ENCODE data around the gene ATAD2B. TPM values are rescaled to one million over a fixed set of nuclear protein-coding genes. Genes with fewer than 3 reads are reported as not detected.

The ATAD2B gene
- total and polyA plus RNA-seq, 2 donors (not counting 1 experiment from before 2014, with no cell fraction given) = 3.6 to 11.4 TPM

GRCh38 chr2:23769364-23769763 lies 157.6 kb downstream of the ATAD2B start:
- Histone ChIP-seq H3K4me1 (ENCODE audit: control insufficient read depth, extremely low read depth, insufficient read depth, low read length) (no peaks in the 10 kb centered on the region), H3K27me3 (ENCODE audit: control insufficient read depth, insufficient read depth, low read length) (no peaks in the 10 kb centered on the region), H3K4me2 (ENCODE audit: extremely low read depth, insufficient read depth, low read length) (no peak overlapping the region), H3K4me3 (replicated peaks in 1 of 4; ENCODE audit: control extremely low read depth in 1 of 4, insufficient read depth in 1 of 4, low read depth in 3 of 4, low read length in 4 of 4) (no peak overlapping the region), H2AFZ (ENCODE audit: low read length) (no peak overlapping the region), H4K20me1 (ENCODE audit: control insufficient read depth, extremely low read depth, insufficient read depth, low read length) (no peaks in the 10 kb centered on the region), H3K27ac (ENCODE audit: insufficient read depth, low read length) (no peak overlapping the region), H3K79me2 (ENCODE audit: control insufficient read depth, insufficient read depth, low read length) (no peaks in the 10 kb centered on the region), H3K36me3 (ENCODE audit: control insufficient read depth, insufficient read depth, low read length) (no peaks in the 10 kb centered on the region), H3K9me3 (ENCODE audit: control insufficient read depth, insufficient read depth, low read depth, low read length) (no peaks in the 10 kb centered on the region), H3K9ac (ENCODE audit: insufficient read depth, low read length) (no peak overlapping the region)
- no peak for TF ChIP-seq EZH2 (IDR thresholded peaks at IDR 0.05; ENCODE audit: low read length, missing control alignments)
- TF ChIP-seq, protein P1, sequence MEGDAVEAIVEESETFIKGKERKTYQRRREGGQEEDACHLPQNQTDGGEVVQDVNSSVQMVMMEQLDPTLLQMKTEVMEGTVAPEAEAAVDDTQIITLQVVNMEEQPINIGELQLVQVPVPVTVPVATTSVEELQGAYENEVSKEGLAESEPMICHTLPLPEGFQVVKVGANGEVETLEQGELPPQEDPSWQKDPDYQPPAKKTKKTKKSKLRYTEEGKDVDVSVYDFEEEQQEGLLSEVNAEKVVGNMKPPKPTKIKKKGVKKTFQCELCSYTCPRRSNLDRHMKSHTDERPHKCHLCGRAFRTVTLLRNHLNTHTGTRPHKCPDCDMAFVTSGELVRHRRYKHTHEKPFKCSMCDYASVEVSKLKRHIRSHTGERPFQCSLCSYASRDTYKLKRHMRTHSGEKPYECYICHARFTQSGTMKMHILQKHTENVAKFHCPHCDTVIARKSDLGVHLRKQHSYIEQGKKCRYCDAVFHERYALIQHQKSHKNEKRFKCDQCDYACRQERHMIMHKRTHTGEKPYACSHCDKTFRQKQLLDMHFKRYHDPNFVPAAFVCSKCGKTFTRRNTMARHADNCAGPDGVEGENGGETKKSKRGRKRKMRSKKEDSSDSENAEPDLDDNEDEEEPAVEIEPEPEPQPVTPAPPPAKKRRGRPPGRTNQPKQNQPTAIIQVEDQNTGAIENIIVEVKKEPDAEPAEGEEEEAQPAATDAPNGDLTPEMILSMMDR (conservative IDR thresholded peaks at IDR 0.05 in 1 of 2, IDR thresholded peaks at IDR 0.05 in 1 of 2; ENCODE audit: low read depth in 1 of 2, low read length in 2 of 2) = no peak
- DNase-seq (ENCODE audit: low read depth in 2 of 2) = peak in 1 of 2 donors; percentile 8

- Histone ChIP-seq H3K27ac (ENCODE audit: insufficient read depth, low read length) (no peak overlapping the region), H2AFZ (ENCODE audit: low read length) (no peak overlapping the region), H3K4me3 (replicated peaks in 1 of 4; ENCODE audit: control extremely low read depth in 1 of 4, insufficient read depth in 1 of 4, low read depth in 3 of 4, low read length in 4 of 4) (no peak overlapping the region), H3K36me3 (ENCODE audit: control insufficient read depth, insufficient read depth, low read length) (no peaks in the 10 kb centered on the region), H3K9me3 (ENCODE audit: control insufficient read depth, insufficient read depth, low read depth, low read length) (no peaks in the 10 kb centered on the region), H3K9ac (ENCODE audit: insufficient read depth, low read length) (no peak overlapping the region), H3K4me2 (ENCODE audit: extremely low read depth, insufficient read depth, low read length) (no peak overlapping the region), H4K20me1 (ENCODE audit: control insufficient read depth, extremely low read depth, insufficient read depth, low read length) (no peaks in the 10 kb centered on the region), H3K27me3 (ENCODE audit: control insufficient read depth, insufficient read depth, low read length) (no peaks in the 10 kb centered on the region), H3K4me1 (ENCODE audit: control insufficient read depth, extremely low read depth, insufficient read depth, low read length) (no peaks in the 10 kb centered on the region), H3K79me2 (ENCODE audit: control insufficient read depth, insufficient read depth, low read length) (no peaks in the 10 kb centered on the region)
- TF ChIP-seq, protein P1 (conservative IDR thresholded peaks at IDR 0.05 in 1 of 2, IDR thresholded peaks at IDR 0.05 in 1 of 2; ENCODE audit: low read depth in 1 of 2, low read length in 2 of 2) = no peak
- no peak for TF ChIP-seq EZH2 (IDR thresholded peaks at IDR 0.05; ENCODE audit: low read length, missing control alignments)
- DNase-seq (ENCODE audit: low read depth in 2 of 2) = peak in 1 of 2 donors; percentile 44
These were observed 158.9 kb downstream of the ATAD2B start for GRCh38 chr2:23767876-23768621.

GRCh38 chr2:23762141-23762540 lies 164.8 kb downstream of the ATAD2B start:
- no peaks in the 10 kb centered on the region for H3K27me3 ChIP-seq (ENCODE audit: control insufficient read depth, insufficient read depth, low read length)
- H3K9ac ChIP-seq (ENCODE audit: insufficient read depth, low read length) = no peak overlapping the region
- no peak for TF ChIP-seq EZH2 (IDR thresholded peaks at IDR 0.05; ENCODE audit: low read length, missing control alignments)
- TF ChIP-seq, protein P1 (conservative IDR thresholded peaks at IDR 0.05 in 1 of 2, IDR thresholded peaks at IDR 0.05 in 1 of 2; ENCODE audit: low read depth in 1 of 2, low read length in 2 of 2) = no peak

More at GRCh38 chr2:23762141-23762540, 164.8 kb downstream of the ATAD2B start:
- Histone ChIP-seq H3K4me2 (ENCODE audit: extremely low read depth, insufficient read depth, low read length) (no peak overlapping the region), H3K79me2 (ENCODE audit: control insufficient read depth, insufficient read depth, low read length) (no peaks in the 10 kb centered on the region), H4K20me1 (ENCODE audit: control insufficient read depth, extremely low read depth, insufficient read depth, low read length) (no peaks in the 10 kb centered on the region), H3K27ac (ENCODE audit: insufficient read depth, low read length) (no peak overlapping the region), H3K4me3 (replicated peaks in 1 of 4; ENCODE audit: control extremely low read depth in 1 of 4, insufficient read depth in 1 of 4, low read depth in 3 of 4, low read length in 4 of 4) (no peak overlapping the region), H2AFZ (ENCODE audit: low read length) (no peak overlapping the region), H3K36me3 (ENCODE audit: control insufficient read depth, insufficient read depth, low read length) (no peaks in the 10 kb centered on the region), H3K9me3 (ENCODE audit: control insufficient read depth, insufficient read depth, low read depth, low read length) (no peaks in the 10 kb centered on the region), H3K4me1 (ENCODE audit: control insufficient read depth, extremely low read depth, insufficient read depth, low read length) (peaks cover 4% of the 10 kb centered on the region)
- DNase-seq (ENCODE audit: low read depth in 2 of 2) = no peak

All from fibroblast of lung (primary cell).